SK-N-SH (cell line): Measurements from ENCODE around the gene PAK1. TPM values are rescaled to one million over a fixed set of nuclear protein-coding genes. Genes with fewer than 3 reads are reported as not detected.

ENCODE experiments used
- CTCF ChIA-PET: fragments of 300-600, 350-600 bp; formaldehyde crosslinking; extraction: SDS; loops from one replicate; lab custom pipeline; 2021; lab: Yijun Ruan, JAX
- POLR2A ChIA-PET: fragments of 350-600 bp; sonication (Branson Sonifier 250); formaldehyde crosslinking; extraction: SDS; loops from one replicate; lab custom pipeline; 2020; ENCODE audit warnings: antibody characterized with exemption, inconsistent platforms; lab: Yijun Ruan, JAX
- DNase-seq: peaks from one replicate; pipeline ENCODE4 v3.0.0; 2012
- H2AFZ ChIP-seq: fragments of 200-600 bp; sonication (generic); 2 replicates; pipeline ENCODE4 v1.8.1; 2016; ENCODE audit warnings: antibody characterized with exemption, mild to moderate bottlenecking, low read depth
- H3F3A ChIP-seq: fragments of 200-600 bp; sonication (generic); replicated peaks from 2 replicates; pipeline ENCODE3; 2016; ENCODE audit warnings: antibody characterized with exemption, mild to moderate bottlenecking; ENCODE audit not compliant: insufficient read depth
- H3K27ac ChIP-seq, 2 experiments: fragments of 200-500 bp in 1 of 2; fragments of 200-600 bp in 1 of 2; sonication (Bioruptor generic) in 1 of 2; sonication (generic), shearing (Covaris generic) in 1 of 2; 2 replicates each; pipeline versions ENCODE4 v1.5.1 to v1.6.1; 2014 to 2016; ENCODE audit warnings: low read depth in 2 of 2, inconsistent platforms in 1 of 2, low read length in 1 of 2, mild to moderate bottlenecking in 1 of 2, mixed read lengths in 1 of 2
- H3K27me3 ChIP-seq: fragments of 200-600 bp; sonication (generic), shearing (Covaris generic); 2 replicates; pipeline ENCODE4 v1.6.1; 2016; ENCODE audit warnings: mixed run types; ENCODE audit not compliant: insufficient read depth
- H3K36me3 ChIP-seq, 2 experiments: fragments of 200-500 bp in 1 of 2; fragments of 200-600 bp in 1 of 2; sonication (Bioruptor generic) in 1 of 2; sonication (generic) in 1 of 2; replicated peaks in 1 of 2; 2 replicates each; pipeline versions ENCODE3 to v1.5.1; 2014 to 2016; ENCODE audit warnings: low read length in 1 of 2, mild to moderate bottlenecking in 1 of 2; ENCODE audit not compliant: insufficient read depth in 2 of 2, control insufficient read depth in 1 of 2
- H3K4me1 ChIP-seq, 2 experiments: fragments of 200-500 bp in 1 of 2; fragments of 200-600 bp in 1 of 2; sonication (Bioruptor generic) in 1 of 2; sonication (generic), shearing (Covaris generic) in 1 of 2; 2 replicates each; pipeline versions ENCODE4 v1.5.1 to v1.6.1; 2014 to 2016; ENCODE audit warnings: low read depth in 1 of 2, low read length in 1 of 2, mixed run types in 1 of 2; ENCODE audit not compliant: insufficient read depth in 2 of 2, control insufficient read depth in 1 of 2
- H3K4me2 ChIP-seq: fragments of 200-600 bp; sonication (generic), shearing (Covaris generic); 2 replicates; pipeline ENCODE4 v1.6.1; 2017; ENCODE audit warnings: mixed run types
- H3K4me3 ChIP-seq, 2 experiments: fragments of 200-500 bp in 1 of 2; fragments of 200-600 bp in 1 of 2; sonication (Bioruptor generic) in 1 of 2; sonication (generic), shearing (Covaris generic) in 1 of 2; 2 replicates each; pipeline versions ENCODE4 v1.5.1 to v1.8.1; 2014 to 2016; ENCODE audit warnings: low read depth in 2 of 2, inconsistent platforms in 1 of 2, low read length in 1 of 2, mild to moderate bottlenecking in 1 of 2, mixed read lengths in 1 of 2, moderate library complexity in 1 of 2
- H3K79me2 ChIP-seq: fragments of 200-600 bp; sonication (generic); 2 replicates; pipeline ENCODE4 v1.8.1; 2017; ENCODE audit warnings: mild to moderate bottlenecking; ENCODE audit not compliant: insufficient read depth
- H3K9ac ChIP-seq: fragments of 200-600 bp; sonication (generic); 2 replicates; pipeline ENCODE4 v1.6.1; 2017; ENCODE audit warnings: mixed run types
- H3K9me2 ChIP-seq: fragments of 200-600 bp; sonication (generic); 2 replicates; pipeline ENCODE4 v1.6.1; 2017; ENCODE audit warnings: mixed run types
- H3K9me3 ChIP-seq: fragments of 200-600 bp; sonication (generic); 2 replicates; pipeline ENCODE4 v1.6.1; 2017; ENCODE audit warnings: mixed run types, mild to moderate bottlenecking, moderate library complexity
- H4K20me1 ChIP-seq: fragments of 200-600 bp; sonication (generic); 2 replicates; pipeline ENCODE4 v1.6.1; 2017; ENCODE audit warnings: mild to moderate bottlenecking, mixed run types; ENCODE audit not compliant: insufficient read depth
- EZH2phosphoT487 ChIP-seq: fragments of 200-600 bp; sonication (generic); IDR thresholded peaks from 2 replicates; pipeline ENCODE4 v1.6.1; 2017; ENCODE audit warnings: low read depth, mixed run types, mild to moderate bottlenecking, antibody characterized with exemption, moderate library complexity, borderline replicate concordance
- GATA2 ChIP-seq: sonication (generic); formaldehyde crosslinking; IDR thresholded peaks from 2 replicates; pipeline ENCODE4 v1.5.0; 2020; ENCODE audit warnings: mild to moderate bottlenecking, missing genetic modification reagents
- IRF3 ChIP-seq: fragments of 150-350 bp; IDR thresholded peaks from 2 replicates; pipeline ENCODE4 v1.6.1; 2016; ENCODE audit warnings: mild to moderate bottlenecking, low read depth, low read length
- JUND ChIP-seq: IDR thresholded peaks from 2 replicates; pipeline ENCODE4 v1.4.0; 2012
- MEF2A ChIP-seq: IDR thresholded peaks from 2 replicates; pipeline ENCODE4 v1.4.0; 2012; ENCODE audit warnings: low read depth, borderline replicate concordance
- MXI1 ChIP-seq: IDR thresholded peaks from 2 replicates; pipeline ENCODE4 v1.6.1; 2012; ENCODE audit warnings: mild to moderate bottlenecking, low read depth, low read length, improper control_type of control experiment
- NRF1 ChIP-seq: IDR thresholded peaks from 2 replicates; pipeline ENCODE4 v1.6.1; 2012; ENCODE audit warnings: low read depth, mild to moderate bottlenecking, low read length
- PBX3 ChIP-seq: IDR thresholded peaks from 2 replicates; pipeline ENCODE4; 2012
- REST ChIP-seq: IDR thresholded peaks from 2 replicates; pipeline ENCODE4 v1.6.1; 2012; ENCODE audit warnings: mild to moderate bottlenecking, low read depth, low read length, moderate library complexity
- TAF1 ChIP-seq: IDR thresholded peaks from 2 replicates; pipeline ENCODE4 v1.6.1; 2012; ENCODE audit warnings: low read depth, mild to moderate bottlenecking, low read length, moderate library complexity, borderline replicate concordance
- TCF12 ChIP-seq: IDR thresholded peaks from 2 replicates; pipeline ENCODE4 v1.4.0; 2012
- WGBS: methylation state at CpG from one replicate; pipeline ENCODE4 v1.1.6; 2017; ENCODE audit warnings: low lambda C conversion rate; 5-methylcytosine and 5-hydroxymethylcytosine counted together
- polyA plus RNA-seq, 3 experiments: library from polyadenylated mRNA; depleted of rRNA; stranded (reverse); fragments of >200 nt; gene quantifications; 2 replicates each; pipeline ENCODE4 v1.2.3, GENCODE V29; 2012
- TF ChIP-seq, protein P1 (sequence below): IDR thresholded peaks from 2 replicates; pipeline ENCODE4 v1.4.0; 2012; ENCODE audit warnings: low read depth, borderline replicate concordance

PAK1 gene
- polyA plus RNA-seq, 1 of the 3 experiments (the other 2 are of a cell fraction), result 17.9 TPM

DNA sequence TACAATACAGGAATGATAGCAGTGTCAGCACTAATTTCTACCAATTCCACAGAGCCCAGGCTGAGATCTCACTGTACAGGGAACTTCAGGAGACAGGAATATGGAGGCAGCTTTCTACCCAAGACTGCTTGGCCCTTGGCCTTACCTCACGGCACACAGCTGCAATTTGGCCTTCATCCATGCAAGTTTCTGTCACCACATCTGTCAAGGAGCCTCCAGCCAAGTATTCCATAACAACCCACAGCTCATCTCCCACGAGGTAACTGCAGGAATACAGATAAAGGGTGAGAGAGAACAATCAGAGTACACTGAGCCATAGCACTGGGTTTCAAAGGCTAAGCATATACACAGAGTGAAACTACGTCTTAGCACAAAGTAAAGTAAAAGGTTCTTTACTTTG, 133.4 kb downstream of the PAK1 start:
- TF ChIP-seq EZH2phosphoT487, result no peak
- TF ChIP-seq NRF1, result no peak
- no peak for TF ChIP-seq TCF12
- no peak for TF ChIP-seq REST
- no peak for TF ChIP-seq PBX3
- no peak for TF ChIP-seq IRF3
- TF ChIP-seq GATA2, result no peak
- TF ChIP-seq MXI1, result no peak
- no peak for TF ChIP-seq JUND
- TF ChIP-seq, protein P1, sequence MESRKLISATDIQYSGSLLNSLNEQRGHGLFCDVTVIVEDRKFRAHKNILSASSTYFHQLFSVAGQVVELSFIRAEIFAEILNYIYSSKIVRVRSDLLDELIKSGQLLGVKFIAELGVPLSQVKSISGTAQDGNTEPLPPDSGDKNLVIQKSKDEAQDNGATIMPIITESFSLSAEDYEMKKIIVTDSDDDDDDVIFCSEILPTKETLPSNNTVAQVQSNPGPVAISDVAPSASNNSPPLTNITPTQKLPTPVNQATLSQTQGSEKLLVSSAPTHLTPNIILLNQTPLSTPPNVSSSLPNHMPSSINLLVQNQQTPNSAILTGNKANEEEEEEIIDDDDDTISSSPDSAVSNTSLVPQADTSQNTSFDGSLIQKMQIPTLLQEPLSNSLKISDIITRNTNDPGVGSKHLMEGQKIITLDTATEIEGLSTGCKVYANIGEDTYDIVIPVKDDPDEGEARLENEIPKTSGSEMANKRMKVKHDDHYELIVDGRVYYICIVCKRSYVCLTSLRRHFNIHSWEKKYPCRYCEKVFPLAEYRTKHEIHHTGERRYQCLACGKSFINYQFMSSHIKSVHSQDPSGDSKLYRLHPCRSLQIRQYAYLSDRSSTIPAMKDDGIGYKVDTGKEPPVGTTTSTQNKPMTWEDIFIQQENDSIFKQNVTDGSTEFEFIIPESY, result no peak
- TF ChIP-seq TAF1, result no peak
- TF ChIP-seq MEF2A, result no peak
- TF ChIP-seq, all 33 proteins: peak for 0
- Histone ChIP-seq H3K9me3 (no peaks in the 10 kb centered on the region), H3K9ac (no peak overlapping the region), H3K9me2 (no peaks in the 10 kb centered on the region), H3F3A (peaks cover 6% of the 10 kb centered on the region), H2AFZ (no peak overlapping the region), H3K4me2 (no peak overlapping the region), H3K4me3 (no peak overlapping the region), H4K20me1 (no peaks in the 10 kb centered on the region), H3K27ac (no peak overlapping the region), H3K36me3 (peaks cover 0 to 4% of the 10 kb centered on the region in 2 experiments), H3K4me1 (no peaks in the 10 kb centered on the region), H3K79me2 (no peaks in the 10 kb centered on the region), H3K27me3 (no peaks in the 10 kb centered on the region)
- CTCF ChIA-PET, result interaction anchor here (1.2 kb wide), 1 partner anchor 8 kb away, joined by 4 read pairs; no protein-coding TSS in a partner anchor
- DNase-seq, result no peak
- POLR2A ChIA-PET, result no interaction called here
- WGBS, result 68% methylated on average over 3 of the region's 3 CpGs
